Gastroesophageal sphincter (tissue), 4 donors: Measurements from ENCODE around the gene ISL1. TPM values are rescaled to one million over a fixed set of nuclear protein-coding genes. Genes with fewer than 3 reads are reported as not detected.

Experiments
- ATAC-seq: fragments of 150-250 bp; one replicate; pipeline ENCODE4 v1.9.1; 2016; ENCODE audit warnings: mild to moderate bottlenecking, moderate library complexity
- H3K27ac ChIP-seq, 4 donors: fragments of 200-600 bp; sonication (generic) in 3 of 4; 1 replicate in 3 of 4; 2 replicates in 1 of 4; pipeline ENCODE4 v1.5.1; 2016 to 2019
- H3K27me3 ChIP-seq: fragments of 200-600 bp; sonication (generic); one replicate; pipeline ENCODE4 v1.5.1; 2019
- H3K36me3 ChIP-seq, 2 donors: fragments of 200-600 bp; sonication (generic); one replicate each; pipeline ENCODE4 v1.5.1; 2019; ENCODE audit warnings: control low read depth in 1 of 2
- H3K4me1 ChIP-seq, 3 donors: fragments of 200-600 bp; sonication (generic); 1 replicate in 2 of 3; 2 replicates in 1 of 3; pipeline ENCODE4 v1.5.1; 2016 to 2019; ENCODE audit warnings: control low read depth in 2 of 3
- H3K4me3 ChIP-seq, 2 donors: fragments of 200-600 bp; sonication (generic); one replicate each; pipeline ENCODE4 v1.5.1; 2019; ENCODE audit warnings: mild to moderate bottlenecking in 1 of 2, moderate library complexity in 1 of 2
- H3K9me3 ChIP-seq, 3 donors: fragments of 200-600 bp; sonication (generic); one replicate each; pipeline ENCODE4 v1.5.1; 2017 to 2019; ENCODE audit warnings: control low read depth in 2 of 3
- EP300 ChIP-seq: sonication (generic); formaldehyde crosslinking; IDR thresholded peaks from one replicate; pipeline ENCODE4 v1.6.1; 2017; ENCODE audit warnings: antibody characterized with exemption, mild to moderate bottlenecking
- POLR2A ChIP-seq, 2 donors: fragments of 450-650 bp; IDR thresholded peaks; one replicate each; pipeline ENCODE4 v1.6.1; 2017; ENCODE audit warnings: antibody characterized with exemption in 2 of 2, mild to moderate bottlenecking in 2 of 2, moderate library complexity in 1 of 2
- POLR2AphosphoS5 ChIP-seq: sonication (generic); formaldehyde crosslinking; IDR thresholded peaks from one replicate; pipeline ENCODE4 v1.6.1; 2017; ENCODE audit warnings: antibody characterized with exemption
- WGBS, 2 donors: methylation state at CpG; one replicate each; pipeline ENCODE4 v1.1.5; 2018; ENCODE audit warnings: low coverage in 1 of 2; 5-methylcytosine and 5-hydroxymethylcytosine counted together
- total RNA-seq, 4 donors: library from RNA; depleted of rRNA; stranded (reverse); fragments of >200 nt; gene quantifications; one replicate each; pipeline ENCODE4 v1.1.0, GENCODE V29; 2016
- TF ChIP-seq, protein P1 (sequence below), 4 experiments: fragments of 200-600 bp in 2 of 4; fragments of 450-650 bp in 2 of 4; sonication (generic) in 1 of 4; IDR thresholded peaks; one replicate each; pipeline ENCODE4 v1.5.1; 2017 to 2019; ENCODE audit warnings: antibody characterized with exemption in 4 of 4, mild to moderate bottlenecking in 2 of 4, moderate library complexity in 2 of 4

ISL1 gene
- total RNA-seq, 4 donors from 2014 or later, result 17.6 to 21.3 TPM; not detected in 2

DNA sequence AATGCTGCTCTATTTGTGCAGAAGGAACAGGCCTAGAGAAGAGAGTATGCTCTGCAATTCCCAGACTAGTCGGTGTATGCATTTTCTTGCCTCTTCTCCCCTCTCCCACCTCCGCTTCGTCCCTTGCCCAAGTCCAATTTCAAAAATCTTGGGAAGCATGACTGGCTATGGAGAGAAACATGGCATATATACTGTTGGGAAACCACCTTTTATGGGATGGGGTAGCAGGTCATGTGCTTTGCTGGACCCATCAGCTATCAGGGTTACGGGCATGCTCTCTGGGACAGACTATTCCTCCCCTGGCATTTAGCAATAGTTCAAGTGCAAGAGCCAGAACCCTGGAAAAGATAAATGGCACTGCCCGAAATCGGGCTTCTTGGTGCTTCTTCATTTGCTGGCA is 12.0 kb downstream of the ISL1 start:
- Histone ChIP-seq H3K36me3 (no peaks in the 10 kb centered on the region), H3K4me3 (no peak overlapping the region), H3K27ac (no peak overlapping the region), H3K27me3 (peaks cover 94% of the 10 kb centered on the region), H3K4me1 (peaks cover 0 to 10% (median 0%) of the 10 kb centered on the region in 3 donors), H3K9me3 (no peaks in the 10 kb centered on the region)
- no peak for ATAC-seq
- TF ChIP-seq, protein P1, sequence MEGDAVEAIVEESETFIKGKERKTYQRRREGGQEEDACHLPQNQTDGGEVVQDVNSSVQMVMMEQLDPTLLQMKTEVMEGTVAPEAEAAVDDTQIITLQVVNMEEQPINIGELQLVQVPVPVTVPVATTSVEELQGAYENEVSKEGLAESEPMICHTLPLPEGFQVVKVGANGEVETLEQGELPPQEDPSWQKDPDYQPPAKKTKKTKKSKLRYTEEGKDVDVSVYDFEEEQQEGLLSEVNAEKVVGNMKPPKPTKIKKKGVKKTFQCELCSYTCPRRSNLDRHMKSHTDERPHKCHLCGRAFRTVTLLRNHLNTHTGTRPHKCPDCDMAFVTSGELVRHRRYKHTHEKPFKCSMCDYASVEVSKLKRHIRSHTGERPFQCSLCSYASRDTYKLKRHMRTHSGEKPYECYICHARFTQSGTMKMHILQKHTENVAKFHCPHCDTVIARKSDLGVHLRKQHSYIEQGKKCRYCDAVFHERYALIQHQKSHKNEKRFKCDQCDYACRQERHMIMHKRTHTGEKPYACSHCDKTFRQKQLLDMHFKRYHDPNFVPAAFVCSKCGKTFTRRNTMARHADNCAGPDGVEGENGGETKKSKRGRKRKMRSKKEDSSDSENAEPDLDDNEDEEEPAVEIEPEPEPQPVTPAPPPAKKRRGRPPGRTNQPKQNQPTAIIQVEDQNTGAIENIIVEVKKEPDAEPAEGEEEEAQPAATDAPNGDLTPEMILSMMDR (IDR thresholded peaks at IDR 0.05), result no peak
- TF ChIP-seq POLR2AphosphoS5 (no peak), POLR2A (IDR thresholded peaks at IDR 0.05) (no peak), EP300 (no peak)
- WGBS, 2 donors, result 0 to 48% methylated on average over 2 to 4 of the region's 6 CpGs

DNA sequence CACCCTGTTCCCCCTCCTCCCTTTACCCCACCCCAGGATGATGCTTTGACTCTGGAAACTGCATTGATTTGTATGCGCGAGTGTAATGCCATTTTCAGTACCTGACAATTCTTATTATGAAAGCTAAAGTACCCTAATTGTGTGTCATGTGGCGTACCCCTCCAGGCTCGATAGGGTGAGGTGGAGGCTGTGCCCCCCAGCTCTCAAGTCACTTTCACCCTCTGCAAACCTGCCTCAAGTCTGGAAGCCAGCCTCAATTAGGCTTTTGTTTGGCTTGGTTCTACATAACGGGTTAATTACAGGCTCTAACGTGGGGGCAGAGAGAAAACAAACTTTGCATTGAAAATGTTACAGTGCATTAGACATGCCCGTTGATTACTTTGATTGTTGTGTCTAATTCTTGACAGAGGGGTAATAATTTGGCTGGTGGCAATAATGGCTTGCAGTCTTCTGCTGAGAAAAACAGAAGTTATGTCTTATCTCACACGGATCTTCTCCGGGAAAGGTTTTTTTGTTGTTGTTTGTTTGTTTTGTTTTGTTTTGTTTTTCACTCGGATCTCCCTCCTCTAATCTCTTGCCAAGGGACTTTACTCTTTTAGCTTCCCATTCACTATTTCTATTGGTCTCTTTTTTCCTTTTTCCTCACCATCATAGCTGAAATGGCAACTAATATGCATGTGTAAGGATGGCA is 12.6 kb downstream of the ISL1 start:
- Histone ChIP-seq H3K9me3 (no peaks in the 10 kb centered on the region), H3K27me3 (peaks cover 90% of the 10 kb centered on the region), H3K4me3 (no peak overlapping the region), H3K4me1 (peaks cover 0 to 9% (median 0%) of the 10 kb centered on the region in 3 donors), H3K27ac (no peak overlapping the region), H3K36me3 (no peaks in the 10 kb centered on the region)
- ATAC-seq, result no peak
- WGBS, 2 donors, result 8 to 53% methylated on average over 6 to 8 of the region's 10 CpGs
- TF ChIP-seq POLR2AphosphoS5 (no peak), EP300 (no peak), POLR2A (IDR thresholded peaks at IDR 0.05) (no peak)
- TF ChIP-seq, protein P1 (IDR thresholded peaks at IDR 0.05), result no peak

DNA sequence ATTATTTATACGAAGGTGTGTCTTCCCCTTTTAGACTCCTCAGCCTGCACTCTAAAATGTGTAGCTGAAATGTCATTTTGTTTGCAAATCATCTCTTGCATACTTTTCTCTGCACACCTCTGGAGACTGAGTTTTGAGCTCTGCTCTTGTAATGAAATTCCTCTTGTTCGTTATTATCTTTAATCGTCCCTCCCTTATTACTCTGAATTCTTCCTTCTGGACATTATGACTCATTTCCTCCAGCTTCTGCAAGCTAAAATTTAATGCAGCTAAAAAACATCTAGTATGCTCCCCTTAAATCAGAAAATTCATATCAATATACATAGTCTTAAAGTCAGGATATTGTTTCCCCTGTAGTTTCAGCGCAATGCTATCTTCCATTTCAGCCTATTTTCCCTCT is 13.5 kb downstream of the ISL1 start:
- H3K36me3 ChIP-seq, result no peaks in the 10 kb centered on the region
- TF ChIP-seq POLR2A (IDR thresholded peaks at IDR 0.05) (no peak), EP300 (no peak), POLR2AphosphoS5 (no peak)
- TF ChIP-seq, protein P1 (IDR thresholded peaks at IDR 0.05), result no peak
- ATAC-seq, result no peak
- no peak overlapping the region for H3K27ac ChIP-seq
- peaks cover 80% of the 10 kb centered on the region for H3K27me3 ChIP-seq
- WGBS, 2 donors, result 5 to 37% methylated on average over 3 to 4 of the region's 4 CpGs
- H3K4me3 ChIP-seq, result no peak overlapping the region
- peaks cover 0 to 9% (median 0%) of the 10 kb centered on the region in 3 donors for H3K4me1 ChIP-seq
- H3K9me3 ChIP-seq, result no peaks in the 10 kb centered on the region

DNA sequence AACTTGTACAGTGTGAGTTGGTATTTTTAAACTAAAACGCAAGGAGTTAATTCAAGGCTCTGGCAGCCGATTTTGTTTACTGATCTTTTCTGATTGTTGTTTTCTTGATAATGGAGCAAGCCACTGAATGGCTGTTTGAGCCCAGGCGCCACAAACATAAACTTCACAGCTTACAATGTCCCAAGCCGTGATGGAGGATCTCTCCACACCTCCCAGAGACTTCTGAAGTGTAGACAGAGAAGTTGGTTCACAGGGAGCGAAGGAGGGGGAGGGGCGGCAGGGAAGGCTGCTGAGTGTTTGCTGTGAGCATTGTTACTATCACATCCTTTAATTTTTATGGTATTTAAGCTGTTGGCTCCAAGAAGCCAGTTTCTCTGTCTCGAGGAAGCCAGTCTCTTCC is 14.7 kb downstream of the ISL1 start:
- H3K36me3 ChIP-seq, result no peaks in the 10 kb centered on the region
- peaks cover 74% of the 10 kb centered on the region for H3K27me3 ChIP-seq
- H3K9me3 ChIP-seq, result no peaks in the 10 kb centered on the region
- peaks cover 0 to 9% (median 0%) of the 10 kb centered on the region in 3 donors for H3K4me1 ChIP-seq
- H3K4me3 ChIP-seq, result no peak overlapping the region
- no peak for TF ChIP-seq POLR2A (IDR thresholded peaks at IDR 0.05)
- TF ChIP-seq POLR2AphosphoS5, result no peak
- TF ChIP-seq, protein P1 (IDR thresholded peaks at IDR 0.05), result no peak
- TF ChIP-seq EP300, result no peak
- ATAC-seq, result no peak
- WGBS, 2 donors, result 0 to 53% methylated on average over 6 to 7 of the region's 7 CpGs
- H3K27ac ChIP-seq, result no peak overlapping the region
